Activated CD8-positive, alpha-beta T cell treated with anti-CD3 and anti-CD28 coated beads for 36 hours (primary cell): Measurements from ENCODE around the gene ALDH18A1. TPM values are rescaled to one million over a fixed set of nuclear protein-coding genes. Genes with fewer than 3 reads are reported as not detected.
A peak's percentile ranks its signal among the peaks of the same experiment; 100 is the strongest.

Experiments
- ATAC-seq: fragments of 200-7000 bp; cut with Tn5 transposase; one replicate; pipeline ENCODE4 v1.10.0; 2021; ENCODE audit warnings: mild to moderate bottlenecking, moderate library complexity
- CTCF ChIA-PET: fragments of 350-600 bp; sonication (Branson Sonifier 250); formaldehyde crosslinking; loops from one replicate; lab custom pipeline; 2021; ENCODE audit warnings: antibody characterized with exemption; lab: Charles Lee
- POLR2A ChIA-PET: fragments of 350-600 bp; sonication (Branson Sonifier 250); formaldehyde crosslinking; loops from one replicate; lab custom pipeline; 2021; ENCODE audit warnings: antibody characterized with exemption; lab: Charles Lee
- DNase-seq: peaks from one replicate; pipeline ENCODE4 v3.0.0-alpha.2; 2020
- H3K27ac Mint-ChIP-seq: one replicate; pipeline ENCODE4 v1.8.0; 2021; ENCODE audit warnings: mild to moderate bottlenecking, mixed read lengths
- H3K27me3 Mint-ChIP-seq: one replicate; pipeline ENCODE4 v1.8.0; 2021; ENCODE audit warnings: mixed read lengths
- H3K36me3 Mint-ChIP-seq: one replicate; pipeline ENCODE4 v1.8.0; 2021; ENCODE audit warnings: low read depth, mixed read lengths
- H3K4me1 Mint-ChIP-seq: one replicate; pipeline ENCODE4 v1.8.0; 2021; ENCODE audit warnings: low read depth, mixed read lengths
- H3K4me3 Mint-ChIP-seq: one replicate; pipeline ENCODE4 v1.8.0; 2021; ENCODE audit warnings: mild to moderate bottlenecking, moderate library complexity, mixed read lengths
- H3K9me3 Mint-ChIP-seq: one replicate; pipeline ENCODE4 v1.8.0; 2021; ENCODE audit warnings: mixed read lengths
- CTCF ChIP-seq: fragments of 200-600 bp; IDR thresholded peaks from one replicate; pipeline ENCODE4 v1.8.0; 2022; ENCODE audit warnings: antibody characterized with exemption, mild to moderate bottlenecking
- intact Hi-C: fragments of 100-400 bp; cut with micrococcal nuclease; formaldehyde crosslinking; loops from one replicate; pipeline ENCODE4 v1.10.0; 2022
- total RNA-seq, 2 experiments: library from RNA; stranded (reverse); gene quantifications; one replicate each; pipeline ENCODE4 v1.2.3, GENCODE V29; 2021

The ALDH18A1 gene
- total RNA-seq, 2 experiments from 2014 or later, result 119 TPM

GRCh38 chr10:95604630-95605029 is 51.9 kb downstream of the ALDH18A1 start:
- DNase-seq (no peak), ATAC-seq (no peak)
- no peak overlapping the region for H3K4me3 Mint-ChIP-seq
- ChIA-PET CTCF (interaction anchor here (1.4 to 6.8 kb wide), 5 partner anchors 11 to 230 kb away, joined by 4 to 76 read pairs (median 8); partner anchors contain the start of gene TCTN3), POLR2A (no interaction called here)
- H3K36me3 Mint-ChIP-seq, result peaks cover 23% of the 10 kb centered on the region
- TF ChIP-seq CTCF, result no peak
- H3K9me3 Mint-ChIP-seq, result no peaks in the 10 kb centered on the region
- no peaks in the 10 kb centered on the region for H3K4me1 Mint-ChIP-seq
- H3K27me3 Mint-ChIP-seq, result no peaks in the 10 kb centered on the region
- intact Hi-C loops, result no loop called here
- no peak overlapping the region for H3K27ac Mint-ChIP-seq

- intact Hi-C loops, result no loop called here
- Mint-ChIP-seq H3K4me1 (no peaks in the 10 kb centered on the region), H3K4me3 (no peak overlapping the region), H3K27me3 (no peaks in the 10 kb centered on the region), H3K27ac (no peak overlapping the region), H3K9me3 (no peaks in the 10 kb centered on the region), H3K36me3 (peaks cover 9% of the 10 kb centered on the region)
- ATAC-seq (no peak), DNase-seq (no peak)
- ChIA-PET POLR2A (no interaction called here), CTCF (interaction anchor here (1.0 to 6.8 kb wide), 8 partner anchors 9 to 228 kb away, joined by 3 to 76 read pairs (median 6); no protein-coding TSS in a partner anchor)
- no peak for TF ChIP-seq CTCF
Measured at GRCh38 chr10:95602382-95602781, 54.1 kb downstream of the ALDH18A1 start.

- TF ChIP-seq CTCF, result peak; percentile 89
- ATAC-seq, result no peak
- peak; percentile 70 for DNase-seq
- Mint-ChIP-seq H3K4me1 (no peaks in the 10 kb centered on the region), H3K27ac (no peak overlapping the region), H3K36me3 (peaks cover 5% of the 10 kb centered on the region), H3K9me3 (no peaks in the 10 kb centered on the region), H3K27me3 (peaks cover 1% of the 10 kb centered on the region), H3K4me3 (no peak overlapping the region)
- ChIA-PET CTCF (interaction anchor here (0.6 to 6.8 kb wide), 9 partner anchors 10 to 226 kb away, joined by 3 to 76 read pairs (median 3); no protein-coding TSS in a partner anchor), POLR2A (no interaction called here)
- intact Hi-C loops, result loop anchor here (1.0 to 2.0 kb wide), 2 partner anchors 171 to 228 kb away; no protein-coding TSS in a partner anchor
Measured at GRCh38 chr10:95601116-95601719, 55.3 kb downstream of the ALDH18A1 start.

GRCh38 chr10:95600158-95600557 is 56.4 kb downstream of the ALDH18A1 start:
- H3K36me3 Mint-ChIP-seq, result no peaks in the 10 kb centered on the region
- peaks cover 1% of the 10 kb centered on the region for H3K27me3 Mint-ChIP-seq
- ATAC-seq (no peak), DNase-seq (no peak)
- ChIA-PET CTCF (interaction anchor here (0.6 to 6.8 kb wide), 12 partner anchors 12 to 1059 kb away, joined by 3 to 76 read pairs (median 4); no protein-coding TSS in a partner anchor), POLR2A (no interaction called here)
- H3K4me1 Mint-ChIP-seq, result no peaks in the 10 kb centered on the region
- no peaks in the 10 kb centered on the region for H3K9me3 Mint-ChIP-seq
- H3K27ac Mint-ChIP-seq, result no peak overlapping the region
- TF ChIP-seq CTCF, result no peak
- no peak overlapping the region for H3K4me3 Mint-ChIP-seq
- intact Hi-C loops, result loop anchor here (2.0 kb wide), 1 partner anchor 227 kb away; no protein-coding TSS in a partner anchor

GRCh38 chr10:95597788-95598187 is 58.7 kb downstream of the ALDH18A1 start:
- Mint-ChIP-seq H3K27ac (no peak overlapping the region), H3K27me3 (peaks cover 1% of the 10 kb centered on the region), H3K9me3 (no peaks in the 10 kb centered on the region), H3K4me1 (no peaks in the 10 kb centered on the region), H3K4me3 (no peak overlapping the region), H3K36me3 (no peaks in the 10 kb centered on the region)
- ATAC-seq (no peak), DNase-seq (no peak)
- intact Hi-C loops, result no loop called here
- TF ChIP-seq CTCF, result no peak
- POLR2A ChIA-PET, result no interaction called here
- CTCF ChIA-PET, result interaction anchor here (3.3 to 5.1 kb wide), 2 partner anchors 152 to 223 kb away, joined by 22 to 26 read pairs; no protein-coding TSS in a partner anchor
